ENCODE data around the gene ARHGAP11A. TPM values are rescaled to one million over a fixed set of nuclear protein-coding genes. Genes with fewer than 3 reads are reported as not detected.

Gene ARHGAP11A
- total RNA-seq, result 7.1 and 33.5 TPM in 2 replicates

GRCh38 chr15:32615051-32615870 lies at the start of gene ARHGAP11A:
ARHGAP11A (plus strand) TSS chr15:32615504; CDS start chr15:32616212, 708 bp downstream.

DNA sequence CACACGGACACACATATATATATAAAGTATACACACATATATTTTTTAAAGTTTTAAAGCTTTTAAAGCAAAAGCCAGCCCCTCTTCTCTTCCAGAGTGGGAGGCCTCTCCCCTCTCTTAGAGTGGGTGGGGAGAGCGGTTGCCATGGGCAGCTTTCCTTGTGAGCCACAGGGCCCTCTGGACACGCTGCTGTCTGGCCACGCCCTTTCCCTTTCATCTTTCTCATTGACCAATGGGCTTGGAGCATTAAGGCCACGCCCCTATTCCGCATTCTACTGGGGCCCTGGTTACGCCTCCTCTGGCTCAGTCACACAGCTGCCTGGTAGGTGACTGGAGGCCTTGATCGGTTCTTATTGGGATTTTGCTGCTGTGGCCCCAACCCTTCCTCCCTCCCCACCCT lies 22.2 kb upstream of the ARHGAP11A start, which contains the start of gene GOLGA8N:
GOLGA8N (plus strand) TSS at position 306 of the 400 bp plus-strand sequence.

DNA sequence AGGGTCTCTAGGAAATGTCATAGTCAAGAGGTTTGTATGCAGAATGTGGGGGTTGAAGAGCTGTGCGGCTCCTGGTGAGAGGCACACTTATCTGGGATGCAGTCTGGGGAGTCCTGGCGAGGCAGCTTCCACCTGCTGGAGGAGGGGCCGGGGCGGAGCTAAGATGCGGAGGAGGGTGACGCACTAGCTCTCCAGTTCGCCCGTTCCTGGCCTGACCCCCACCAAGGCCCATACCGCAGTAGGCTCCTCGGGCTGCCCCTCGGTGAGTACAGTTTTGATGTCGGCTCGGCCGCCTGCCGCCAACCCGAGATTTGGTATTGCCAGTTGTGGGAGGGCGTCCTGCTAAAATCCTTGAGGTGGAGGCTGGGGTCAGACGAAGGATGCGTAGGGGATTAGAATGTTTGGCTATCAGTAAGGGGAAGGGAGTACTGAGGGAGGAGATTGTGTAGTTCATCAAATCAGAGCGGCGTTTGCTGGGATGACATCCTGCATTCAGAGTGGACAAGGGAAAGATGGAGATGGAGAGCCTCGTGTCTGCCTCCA lies 26.3 kb downstream of the ARHGAP11A start, which contains the start of gene SCG5:
SCG5 (plus strand) TSS at position 194 of the 543 bp plus-strand sequence. CDS start 1,883 bp downstream, outside the sequence.

Other genes starting within 250 kb of the ARHGAP11A start
- gene GOLGA8K, start 212.2 kb upstream of the ARHGAP11A start, total RNA-seq, result under 0.01 and 0.44 TPM in 2 replicates
- 0.50 TPM in 1 of 2 replicates, not detected in the other for gene GOLGA8O, start 159.9 kb upstream of the ARHGAP11A start, total RNA-seq
- 5.2 and 13.7 TPM in 2 replicates for gene GOLGA8N, start 22.0 kb upstream of the ARHGAP11A start, total RNA-seq
- gene SCG5, start 26.2 kb downstream of the ARHGAP11A start, total RNA-seq, result 15.3 and 21.5 TPM in 2 replicates
- 141 and 1,212 TPM in 2 replicates for gene GREM1, start 102.5 kb downstream of the ARHGAP11A start, total RNA-seq

All from smooth muscle cell of trachea (primary cell).